ENCODE results near the gene TTLL13.

DNA sequence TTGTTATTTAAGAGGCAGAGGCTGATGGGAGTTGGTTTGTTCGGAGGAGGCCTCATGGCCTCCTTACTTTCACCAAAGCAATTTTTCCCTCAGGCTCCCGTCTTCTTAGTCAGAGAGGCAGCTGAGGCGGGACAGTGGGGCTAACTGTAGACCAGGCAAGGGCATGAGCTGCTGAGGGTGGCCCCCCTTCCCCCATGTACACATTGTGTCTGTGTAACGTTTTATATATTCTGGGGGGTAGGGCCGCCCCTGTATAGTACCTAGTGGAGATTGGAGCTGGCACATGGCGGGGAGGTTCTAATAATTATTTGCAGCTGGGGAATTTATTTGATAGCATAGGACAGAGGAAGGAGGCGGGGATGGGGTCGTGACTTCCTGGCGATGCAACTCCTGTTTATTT lies 51.2 kb downstream of the TTLL13 start:
- TF ChIP-seq, protein P1, sequence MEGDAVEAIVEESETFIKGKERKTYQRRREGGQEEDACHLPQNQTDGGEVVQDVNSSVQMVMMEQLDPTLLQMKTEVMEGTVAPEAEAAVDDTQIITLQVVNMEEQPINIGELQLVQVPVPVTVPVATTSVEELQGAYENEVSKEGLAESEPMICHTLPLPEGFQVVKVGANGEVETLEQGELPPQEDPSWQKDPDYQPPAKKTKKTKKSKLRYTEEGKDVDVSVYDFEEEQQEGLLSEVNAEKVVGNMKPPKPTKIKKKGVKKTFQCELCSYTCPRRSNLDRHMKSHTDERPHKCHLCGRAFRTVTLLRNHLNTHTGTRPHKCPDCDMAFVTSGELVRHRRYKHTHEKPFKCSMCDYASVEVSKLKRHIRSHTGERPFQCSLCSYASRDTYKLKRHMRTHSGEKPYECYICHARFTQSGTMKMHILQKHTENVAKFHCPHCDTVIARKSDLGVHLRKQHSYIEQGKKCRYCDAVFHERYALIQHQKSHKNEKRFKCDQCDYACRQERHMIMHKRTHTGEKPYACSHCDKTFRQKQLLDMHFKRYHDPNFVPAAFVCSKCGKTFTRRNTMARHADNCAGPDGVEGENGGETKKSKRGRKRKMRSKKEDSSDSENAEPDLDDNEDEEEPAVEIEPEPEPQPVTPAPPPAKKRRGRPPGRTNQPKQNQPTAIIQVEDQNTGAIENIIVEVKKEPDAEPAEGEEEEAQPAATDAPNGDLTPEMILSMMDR (conservative IDR thresholded peaks at IDR 0.05 in 1 of 2, IDR thresholded peaks at IDR 0.05 in 1 of 2; ENCODE audit: low read depth in 1 of 2, low read length in 2 of 2), result no peak
- TF ChIP-seq EZH2 (IDR thresholded peaks at IDR 0.05; ENCODE audit: low read length, missing control alignments), result no peak
